ENCODE data around the gene GLRX3.

GRCh38 chr10:130190737-130191115, 54.5 kb downstream of the GLRX3 start:
- TF ChIP-seq CTCF (IDR thresholded peaks at IDR 0.05; ENCODE audit: insufficient read depth, low read depth, low read length) (no peak), EZH2 (IDR thresholded peaks at IDR 0.05; ENCODE audit: insufficient read depth, low read length) (no peak)

All from astrocyte (in vitro differentiated cells and primary cell).